Esophagus muscularis mucosa (tissue), 3 donors: ENCODE measurements around the gene PCDHB14.

Source experiments
- EP300 ChIP-seq: sonication (generic); formaldehyde crosslinking; IDR thresholded peaks from one replicate; pipeline ENCODE4 v1.6.1; 2017; ENCODE audit warnings: antibody characterized with exemption
- POLR2A ChIP-seq: fragments of 450-650 bp; IDR thresholded peaks from one replicate; pipeline ENCODE4 v1.6.1; 2017; ENCODE audit warnings: antibody characterized with exemption, moderate library complexity, mild to moderate bottlenecking, low read depth
- POLR2AphosphoS5 ChIP-seq, 2 donors: sonication (generic); formaldehyde crosslinking; IDR thresholded peaks; one replicate each; pipeline ENCODE4 v1.6.1; 2017; ENCODE audit warnings: antibody characterized with exemption in 2 of 2

GRCh38 chr5:141241496-141241895, 18.4 kb downstream of the PCDHB14 start:
- no peak for TF ChIP-seq POLR2A
- TF ChIP-seq POLR2AphosphoS5 (IDR thresholded peaks at IDR 0.05) = no peak
- no peak for TF ChIP-seq EP300
